ENCODE measurements around the gene H2AZ2. TPM values are rescaled to one million over a fixed set of nuclear protein-coding genes. Genes with fewer than 3 reads are reported as not detected.
"Not testable (repeated sequence)": the region's sequence is repeated elsewhere in the genome, so short reads cannot be mapped to it uniquely, and the experiment has no call there.

The H2AZ2 gene
- total and polyA plus RNA-seq, 2 donors (not counting 1 experiment from before 2014, with no cell fraction given): 55.3 to 129 TPM

GRCh38 chr7:44875241-44875640 is 27.4 kb upstream of the H2AZ2 start:
- ChIA-PET CTCF (interaction anchor here (2.0 kb wide), 1 partner anchor 19 kb away, joined by 7 read pairs; no protein-coding TSS in a partner anchor), POLR2A (no interaction called here)
- DNase-seq (no peak), ATAC-seq (ENCODE audit: low read depth) (no peak)
- Histone ChIP-seq H4K20me1 (ENCODE audit: control insufficient read depth, insufficient read depth, low read length, poor library complexity, severe bottlenecking) (no peaks in the 10 kb centered on the region), H3K4me3 (ENCODE audit: control extremely low read depth in 1 of 5, extremely low read depth in 1 of 5, insufficient read depth in 1 of 5, low read depth in 2 of 5, low read length in 4 of 5) (no peak overlapping the region), H2AFZ (ENCODE audit: insufficient read depth, low read depth, low read length, poor library complexity, severe bottlenecking) (no peak overlapping the region), H3K9me3 (ENCODE audit: control extremely low read depth in 1 of 3, control insufficient read depth in 2 of 3, insufficient read depth in 1 of 3, low read length in 2 of 3) (peaks cover 0 to 2% (median 0%) of the 10 kb centered on the region in 3 donors), H3K9ac (ENCODE audit: low read length) (no peak overlapping the region), H3K4me2 (replicated peaks; ENCODE audit: low read depth, low read length, poor library complexity, severe bottlenecking) (no peak overlapping the region), H3K36me3 (replicated peaks in 1 of 2; ENCODE audit: control extremely low read depth in 1 of 2, control insufficient read depth in 1 of 2, extremely low read depth in 1 of 2, insufficient read depth in 2 of 2, low read length in 1 of 2) (no peaks in the 10 kb centered on the region), H3K4me1 (ENCODE audit: control insufficient read depth in 2 of 2, insufficient read depth in 2 of 2, low read length in 2 of 2) (peaks cover under 1 to 4% of the 10 kb centered on the region in 2 donors), H3K27ac (ENCODE audit: low read length in 2 of 2) (no peak overlapping the region), H3K79me2 (ENCODE audit: control insufficient read depth, insufficient read depth, low read length) (no peaks in the 10 kb centered on the region), H3K27me3 (replicated peaks in 1 of 4; ENCODE audit: control extremely low read depth in 1 of 4, control insufficient read depth in 3 of 4, insufficient read depth in 4 of 4, low read length in 3 of 4) (no peaks in the 10 kb centered on the region)
- WGBS (ENCODE audit: insufficient coverage): 100% methylated on average over 4 of the region's 11 CpGs
- no peak for TF ChIP-seq CTCF (IDR thresholded peaks at IDR 0.05)
- H3K4me3 Mint-ChIP-seq: no peak overlapping the region
- H3K4me1 Mint-ChIP-seq: peaks cover 22% of the 10 kb centered on the region
- intact Hi-C loops (cut with micrococcal nuclease): no loop called here
- no peaks in the 10 kb centered on the region for H3K9me3 Mint-ChIP-seq (ENCODE audit: insufficient read depth)
- no peak overlapping the region for H3K27ac Mint-ChIP-seq
- H3K27me3 Mint-ChIP-seq: no peaks in the 10 kb centered on the region

GRCh38 chr7:44872787-44873186 is 24.9 kb upstream of the H2AZ2 start:
- Histone ChIP-seq H3K9me3 (ENCODE audit: control extremely low read depth in 1 of 3, control insufficient read depth in 2 of 3, insufficient read depth in 1 of 3, low read length in 2 of 3) (peaks cover 0 to 2% (median 0%) of the 10 kb centered on the region in 3 donors), H3K4me3 (ENCODE audit: control extremely low read depth in 1 of 5, extremely low read depth in 1 of 5, insufficient read depth in 1 of 5, low read depth in 2 of 5, low read length in 4 of 5) (no peak overlapping the region), H3K27me3 (replicated peaks in 1 of 4; ENCODE audit: control extremely low read depth in 1 of 4, control insufficient read depth in 3 of 4, insufficient read depth in 4 of 4, low read length in 3 of 4) (no peaks in the 10 kb centered on the region), H3K27ac (ENCODE audit: low read length in 2 of 2) (no peak overlapping the region), H3K9ac (ENCODE audit: low read length) (no peak overlapping the region), H3K4me2 (replicated peaks; ENCODE audit: low read depth, low read length, poor library complexity, severe bottlenecking) (no peak overlapping the region), H3K36me3 (replicated peaks in 1 of 2; ENCODE audit: control extremely low read depth in 1 of 2, control insufficient read depth in 1 of 2, extremely low read depth in 1 of 2, insufficient read depth in 2 of 2, low read length in 1 of 2) (no peaks in the 10 kb centered on the region), H3K79me2 (ENCODE audit: control insufficient read depth, insufficient read depth, low read length) (no peaks in the 10 kb centered on the region), H3K4me1 (ENCODE audit: control insufficient read depth in 2 of 2, insufficient read depth in 2 of 2, low read length in 2 of 2) (no peaks in the 10 kb centered on the region), H4K20me1 (ENCODE audit: control insufficient read depth, insufficient read depth, low read length, poor library complexity, severe bottlenecking) (no peaks in the 10 kb centered on the region), H2AFZ (ENCODE audit: insufficient read depth, low read depth, low read length, poor library complexity, severe bottlenecking) (no peak overlapping the region)
- H3K27ac Mint-ChIP-seq: no peak overlapping the region
- TF ChIP-seq CTCF (IDR thresholded peaks at IDR 0.05) (no peak), EZH2 (IDR thresholded peaks at IDR 0.05; ENCODE audit: borderline replicate concordance, insufficient read depth, low read depth, low read length, poor library complexity, severe bottlenecking) (no peak)
- no peak for ATAC-seq (ENCODE audit: low read depth)
- no peaks in the 10 kb centered on the region for H3K9me3 Mint-ChIP-seq (ENCODE audit: insufficient read depth)
- WGBS (ENCODE audit: insufficient coverage): 100% methylated on average over 1 of the region's 1 CpG
- POLR2A ChIA-PET: interaction anchor here (0.7 kb wide), 1 partner anchor 76 kb away, joined by 3 read pairs; no protein-coding TSS in a partner anchor
- H3K27me3 Mint-ChIP-seq: no peaks in the 10 kb centered on the region
- peaks cover 10% of the 10 kb centered on the region for H3K4me1 Mint-ChIP-seq
- intact Hi-C loops (cut with micrococcal nuclease): no loop called here
- DNase-seq: no peak
- CTCF ChIA-PET: interaction anchor here (1.2 to 1.8 kb wide), 2 partner anchors 19 to 263 kb away, joined by 3 to 6 read pairs; no protein-coding TSS in a partner anchor
- no peak overlapping the region for H3K4me3 Mint-ChIP-seq

GRCh38 chr7:44871918-44872317 is 24.0 kb upstream of the H2AZ2 start:
- H3K9ac ChIP-seq (ENCODE audit: low read length); H3K4me3 ChIP-seq (ENCODE audit: control extremely low read depth in 1 of 5, extremely low read depth in 1 of 5, insufficient read depth in 1 of 5, low read depth in 2 of 5, low read length in 4 of 5); H3K36me3 ChIP-seq (replicated peaks in 1 of 2; ENCODE audit: control extremely low read depth in 1 of 2, control insufficient read depth in 1 of 2, extremely low read depth in 1 of 2, insufficient read depth in 2 of 2, low read length in 1 of 2); H3K4me1 ChIP-seq (ENCODE audit: control insufficient read depth in 2 of 2, insufficient read depth in 2 of 2, low read length in 2 of 2); H3K4me1 Mint-ChIP-seq; CTCF ChIA-PET; H3K27ac Mint-ChIP-seq; H3K9me3 Mint-ChIP-seq (ENCODE audit: insufficient read depth); ATAC-seq (ENCODE audit: low read depth); H3K9me3 ChIP-seq (ENCODE audit: control extremely low read depth in 1 of 3, control insufficient read depth in 2 of 3, insufficient read depth in 1 of 3, low read length in 2 of 3); H3K79me2 ChIP-seq (ENCODE audit: control insufficient read depth, insufficient read depth, low read length); H3K27me3 Mint-ChIP-seq; intact Hi-C loops (cut with micrococcal nuclease); H3K27ac ChIP-seq (ENCODE audit: low read length in 2 of 2); H2AFZ ChIP-seq (ENCODE audit: insufficient read depth, low read depth, low read length, poor library complexity, severe bottlenecking); DNase-seq; H3K27me3 ChIP-seq (replicated peaks in 1 of 4; ENCODE audit: control extremely low read depth in 1 of 4, control insufficient read depth in 3 of 4, insufficient read depth in 4 of 4, low read length in 3 of 4); H4K20me1 ChIP-seq (ENCODE audit: control insufficient read depth, insufficient read depth, low read length, poor library complexity, severe bottlenecking); H3K4me2 ChIP-seq (replicated peaks; ENCODE audit: low read depth, low read length, poor library complexity, severe bottlenecking); POLR2A ChIA-PET; H3K4me3 Mint-ChIP-seq: not testable (repeated sequence)
- WGBS (ENCODE audit: insufficient coverage): 97% methylated on average over 17 of the region's 23 CpGs

Data from B cell (primary cell).